Activated CD8-positive, alpha-beta T cell treated with anti-CD3 and anti-CD28 coated beads for 36 hours (primary cell): Measurements from ENCODE around the gene SDCBP2. TPM values are rescaled to one million over a fixed set of nuclear protein-coding genes. Genes with fewer than 3 reads are reported as not detected.

Experiments used
- ATAC-seq: fragments of 200-7000 bp; cut with Tn5 transposase; one replicate; pipeline ENCODE4 v1.10.0; 2021; ENCODE audit warnings: mild to moderate bottlenecking, moderate library complexity
- CTCF ChIA-PET: fragments of 350-600 bp; sonication (Branson Sonifier 250); formaldehyde crosslinking; loops from one replicate; lab custom pipeline; 2021; ENCODE audit warnings: antibody characterized with exemption; lab: Charles Lee
- POLR2A ChIA-PET: fragments of 350-600 bp; sonication (Branson Sonifier 250); formaldehyde crosslinking; loops from one replicate; lab custom pipeline; 2021; ENCODE audit warnings: antibody characterized with exemption; lab: Charles Lee
- DNase-seq: peaks from one replicate; pipeline ENCODE4 v3.0.0-alpha.2; 2020
- H3K27ac Mint-ChIP-seq: one replicate; pipeline ENCODE4 v1.8.0; 2021; ENCODE audit warnings: mild to moderate bottlenecking, mixed read lengths
- H3K27me3 Mint-ChIP-seq: one replicate; pipeline ENCODE4 v1.8.0; 2021; ENCODE audit warnings: mixed read lengths
- H3K36me3 Mint-ChIP-seq: one replicate; pipeline ENCODE4 v1.8.0; 2021; ENCODE audit warnings: low read depth, mixed read lengths
- H3K4me1 Mint-ChIP-seq: one replicate; pipeline ENCODE4 v1.8.0; 2021; ENCODE audit warnings: low read depth, mixed read lengths
- H3K4me3 Mint-ChIP-seq: one replicate; pipeline ENCODE4 v1.8.0; 2021; ENCODE audit warnings: mild to moderate bottlenecking, moderate library complexity, mixed read lengths
- H3K9me3 Mint-ChIP-seq: one replicate; pipeline ENCODE4 v1.8.0; 2021; ENCODE audit warnings: mixed read lengths
- intact Hi-C: fragments of 100-400 bp; cut with micrococcal nuclease; formaldehyde crosslinking; loops from one replicate; pipeline ENCODE4 v1.10.0; 2022
- total RNA-seq, 2 experiments: library from RNA; stranded (reverse); gene quantifications; one replicate each; pipeline ENCODE4 v1.2.3, GENCODE V29; 2021
- TF ChIP-seq, protein P1 (sequence below): fragments of 200-600 bp; IDR thresholded peaks from one replicate; pipeline ENCODE4 v1.8.0; 2022; ENCODE audit warnings: antibody characterized with exemption, mild to moderate bottlenecking

Gene SDCBP2
- total RNA-seq, 2 experiments from 2014 or later: 3.0 to 3.7 TPM

DNA sequence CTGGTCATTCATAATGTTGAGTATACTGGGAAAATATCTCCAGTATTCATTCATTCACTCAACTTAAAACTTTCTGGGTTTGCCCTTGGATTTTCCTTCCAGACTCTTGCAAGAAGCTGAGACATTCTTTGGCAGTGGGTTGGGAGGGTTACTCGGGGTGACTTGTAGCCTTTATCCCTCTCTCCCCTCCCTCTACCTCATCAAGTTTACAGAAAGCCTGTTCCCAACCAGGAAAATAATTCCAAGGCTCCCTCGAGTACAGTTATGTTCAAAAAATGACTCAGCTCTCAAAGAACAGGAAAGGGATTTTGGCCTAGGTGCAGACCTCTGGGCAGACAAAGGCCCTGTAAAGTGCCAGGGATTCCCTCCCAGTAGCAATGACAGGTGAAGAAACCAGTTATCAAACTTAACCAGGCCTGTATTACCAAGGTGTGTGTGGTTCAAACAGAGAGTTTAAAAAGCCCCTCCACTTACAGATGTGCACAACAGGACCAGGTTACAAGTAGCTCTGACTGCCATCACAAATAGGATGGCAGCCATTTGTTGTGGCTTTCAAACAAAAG, 41.7 kb upstream of the SDCBP2 start:
- no peaks in the 10 kb centered on the region for H3K9me3 Mint-ChIP-seq
- ChIA-PET POLR2A (interaction anchor here (0.8 to 2.2 kb wide), 4 partner anchors 9 to 42 kb away, joined by 3 to 8 read pairs (median 4); partner anchors contain the start of gene SDCBP2), CTCF (interaction anchor here (1.0 kb wide), 1 partner anchor 10 kb away, joined by 3 read pairs; no protein-coding TSS in a partner anchor)
- H3K4me3 Mint-ChIP-seq: no peak overlapping the region
- H3K27ac Mint-ChIP-seq: peak overlapping the region; percentile 70
- H3K4me1 Mint-ChIP-seq: peaks cover 48% of the 10 kb centered on the region
- DNase-seq: no peak
- intact Hi-C loops: no loop called here
- no peak for ATAC-seq
- H3K36me3 Mint-ChIP-seq: peaks cover 72% of the 10 kb centered on the region
- no peaks in the 10 kb centered on the region for H3K27me3 Mint-ChIP-seq
- TF ChIP-seq, protein P1, sequence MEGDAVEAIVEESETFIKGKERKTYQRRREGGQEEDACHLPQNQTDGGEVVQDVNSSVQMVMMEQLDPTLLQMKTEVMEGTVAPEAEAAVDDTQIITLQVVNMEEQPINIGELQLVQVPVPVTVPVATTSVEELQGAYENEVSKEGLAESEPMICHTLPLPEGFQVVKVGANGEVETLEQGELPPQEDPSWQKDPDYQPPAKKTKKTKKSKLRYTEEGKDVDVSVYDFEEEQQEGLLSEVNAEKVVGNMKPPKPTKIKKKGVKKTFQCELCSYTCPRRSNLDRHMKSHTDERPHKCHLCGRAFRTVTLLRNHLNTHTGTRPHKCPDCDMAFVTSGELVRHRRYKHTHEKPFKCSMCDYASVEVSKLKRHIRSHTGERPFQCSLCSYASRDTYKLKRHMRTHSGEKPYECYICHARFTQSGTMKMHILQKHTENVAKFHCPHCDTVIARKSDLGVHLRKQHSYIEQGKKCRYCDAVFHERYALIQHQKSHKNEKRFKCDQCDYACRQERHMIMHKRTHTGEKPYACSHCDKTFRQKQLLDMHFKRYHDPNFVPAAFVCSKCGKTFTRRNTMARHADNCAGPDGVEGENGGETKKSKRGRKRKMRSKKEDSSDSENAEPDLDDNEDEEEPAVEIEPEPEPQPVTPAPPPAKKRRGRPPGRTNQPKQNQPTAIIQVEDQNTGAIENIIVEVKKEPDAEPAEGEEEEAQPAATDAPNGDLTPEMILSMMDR: no peak

DNA sequence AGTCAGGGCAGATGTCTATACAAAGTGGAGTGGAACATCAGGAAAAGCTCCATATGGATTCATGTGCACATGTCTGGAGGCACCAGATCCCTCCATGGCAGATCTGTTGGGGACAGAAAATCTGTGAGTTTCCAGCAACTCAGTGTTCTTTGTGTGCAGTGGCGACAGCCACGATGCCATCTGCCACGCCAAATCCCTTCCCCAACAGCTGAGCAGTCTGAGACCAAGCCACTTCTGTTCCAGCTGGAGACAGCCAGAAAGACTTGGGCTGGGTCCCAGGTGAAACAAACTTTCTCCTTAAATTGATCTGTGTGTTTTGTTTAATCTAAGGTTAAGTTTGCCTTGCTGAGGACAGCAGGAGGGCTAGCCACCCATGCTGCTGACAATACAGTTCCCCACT, 41.0 kb upstream of the SDCBP2 start:
- intact Hi-C loops: no loop called here
- peaks cover 51% of the 10 kb centered on the region for H3K4me1 Mint-ChIP-seq

DNA sequence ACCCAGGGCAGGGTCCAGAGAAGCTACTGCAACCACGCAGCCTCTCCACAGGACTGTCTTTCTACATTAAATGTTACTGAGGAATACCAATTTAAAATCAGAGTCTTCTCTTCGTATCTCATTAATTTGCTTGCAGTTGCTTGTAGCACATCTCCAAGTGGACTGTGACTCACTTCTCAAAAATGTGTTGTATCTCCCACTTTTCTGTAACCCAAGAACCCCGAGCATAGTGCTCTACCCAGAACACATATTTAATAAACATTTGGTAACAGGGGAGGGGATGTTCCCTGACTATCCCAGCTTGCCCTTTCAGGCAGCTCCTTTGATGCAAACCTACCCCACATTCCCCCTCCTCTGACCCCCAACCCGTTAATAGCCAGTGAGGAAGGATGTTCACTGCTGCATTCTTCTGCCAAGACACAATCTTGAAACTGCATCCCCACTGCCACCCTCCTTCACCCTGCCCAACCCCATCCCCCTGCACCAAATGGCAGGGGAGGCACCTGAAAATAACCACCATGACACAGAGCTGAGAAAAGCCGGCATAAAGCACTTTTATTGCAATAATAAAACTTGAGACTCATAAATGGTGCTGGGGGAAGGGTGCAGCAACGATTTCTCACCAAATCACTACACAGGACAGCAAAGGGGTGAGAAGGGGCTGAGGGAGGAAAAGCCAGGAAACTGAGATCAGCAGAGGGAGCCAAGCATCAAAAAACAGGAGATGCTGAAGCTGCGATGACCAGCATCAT, 39.7 kb upstream of the SDCBP2 start:
- Mint-ChIP-seq H3K27ac (peak overlapping the region; percentile 66), H3K36me3 (peaks cover 76% of the 10 kb centered on the region)

More for the DNA sequence above, 41.0 kb upstream of the SDCBP2 start:
- ChIA-PET CTCF (no interaction called here), POLR2A (interaction anchor here (0.8 to 2.2 kb wide), 2 partner anchors 12 to 42 kb away, joined by 3 to 8 read pairs; partner anchors contain the start of gene SDCBP2)
- no peak for DNase-seq
- peak overlapping the region; percentile 5 for H3K27ac Mint-ChIP-seq
- H3K9me3 Mint-ChIP-seq: no peaks in the 10 kb centered on the region
- H3K4me3 Mint-ChIP-seq: no peak overlapping the region
- TF ChIP-seq, protein P1: no peak
- no peak for ATAC-seq
- H3K36me3 Mint-ChIP-seq: peaks cover 73% of the 10 kb centered on the region
- no peaks in the 10 kb centered on the region for H3K27me3 Mint-ChIP-seq

DNA sequence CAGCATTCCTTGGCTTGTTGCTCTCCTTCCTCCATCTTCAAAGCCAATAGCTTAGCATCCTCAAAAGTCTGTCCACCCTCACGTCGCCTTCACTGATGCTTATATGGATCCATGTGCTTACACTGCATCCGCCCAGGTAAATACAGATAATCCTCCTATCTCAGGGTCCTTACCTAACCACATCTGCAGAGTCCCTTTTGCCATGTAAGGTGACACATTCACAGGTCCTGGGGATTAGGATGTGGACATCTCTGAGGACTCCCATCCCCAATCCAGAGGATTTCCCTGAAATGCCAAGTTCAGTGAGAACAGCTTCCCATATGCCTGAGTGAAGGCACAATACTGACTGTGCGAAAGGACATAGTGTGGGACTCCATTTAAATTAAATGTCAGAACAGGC, 38.5 kb upstream of the SDCBP2 start:
- ATAC-seq (no peak), DNase-seq (no peak)
- Mint-ChIP-seq H3K4me1 (peaks cover 59% of the 10 kb centered on the region), H3K4me3 (no peak overlapping the region), H3K27me3 (no peaks in the 10 kb centered on the region), H3K9me3 (no peaks in the 10 kb centered on the region), H3K36me3 (peaks cover 81% of the 10 kb centered on the region), H3K27ac (no peak overlapping the region)
- ChIA-PET CTCF (no interaction called here), POLR2A (interaction anchor here (0.6 kb wide), 1 partner anchor 71 kb away, joined by 3 read pairs; no protein-coding TSS in a partner anchor)
- TF ChIP-seq, protein P1: no peak
- intact Hi-C loops: no loop called here

More for the DNA sequence above, 39.7 kb upstream of the SDCBP2 start:
- Mint-ChIP-seq H3K27me3 (no peaks in the 10 kb centered on the region), H3K9me3 (no peaks in the 10 kb centered on the region), H3K4me3 (no peak overlapping the region), H3K4me1 (peaks cover 55% of the 10 kb centered on the region)
- TF ChIP-seq, protein P1: no peak
- ATAC-seq (no peak), DNase-seq (no peak)
- intact Hi-C loops: no loop called here
- POLR2A ChIA-PET: interaction anchor here (0.6 to 1.0 kb wide), 2 partner anchors 18 to 23 kb away, joined by 3 to 4 read pairs; no protein-coding TSS in a partner anchor
- CTCF ChIA-PET: no interaction called here
